Glomerular visceral epithelial cell (primary cell): ENCODE data around the gene BAK1.
A peak's percentile ranks its signal among the peaks of the same experiment; 100 is the strongest.
"Not testable (repeated sequence)": the region's sequence is repeated elsewhere in the genome, so short reads cannot be mapped to it uniquely, and the experiment has no call there.

Experiments
- DNase-seq: peaks from one replicate; pipeline ENCODE4 v3.0.0-alpha.2; 2016; ENCODE audit errors: extremely low spot score

BAK1 gene

DNA sequence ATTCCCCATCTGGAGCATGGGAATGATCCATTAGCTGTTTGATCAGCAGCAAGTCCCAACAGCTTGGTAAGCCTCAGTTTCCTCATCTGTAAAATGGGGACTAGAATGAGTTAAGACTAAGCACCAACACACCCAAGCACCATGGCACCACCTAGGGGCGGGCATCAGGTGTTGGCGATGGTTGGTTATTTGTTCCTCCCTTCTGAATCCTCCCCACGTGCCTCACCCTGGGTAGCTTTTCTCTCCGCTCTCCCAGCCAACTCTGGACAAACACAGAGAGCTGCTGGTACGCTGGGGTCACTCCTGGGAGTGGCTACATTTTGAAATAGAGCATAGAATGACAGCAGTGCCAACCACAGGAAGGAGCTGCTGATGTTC lies 27.7 kb upstream of the BAK1 start:
- no peak for DNase-seq

DNA sequence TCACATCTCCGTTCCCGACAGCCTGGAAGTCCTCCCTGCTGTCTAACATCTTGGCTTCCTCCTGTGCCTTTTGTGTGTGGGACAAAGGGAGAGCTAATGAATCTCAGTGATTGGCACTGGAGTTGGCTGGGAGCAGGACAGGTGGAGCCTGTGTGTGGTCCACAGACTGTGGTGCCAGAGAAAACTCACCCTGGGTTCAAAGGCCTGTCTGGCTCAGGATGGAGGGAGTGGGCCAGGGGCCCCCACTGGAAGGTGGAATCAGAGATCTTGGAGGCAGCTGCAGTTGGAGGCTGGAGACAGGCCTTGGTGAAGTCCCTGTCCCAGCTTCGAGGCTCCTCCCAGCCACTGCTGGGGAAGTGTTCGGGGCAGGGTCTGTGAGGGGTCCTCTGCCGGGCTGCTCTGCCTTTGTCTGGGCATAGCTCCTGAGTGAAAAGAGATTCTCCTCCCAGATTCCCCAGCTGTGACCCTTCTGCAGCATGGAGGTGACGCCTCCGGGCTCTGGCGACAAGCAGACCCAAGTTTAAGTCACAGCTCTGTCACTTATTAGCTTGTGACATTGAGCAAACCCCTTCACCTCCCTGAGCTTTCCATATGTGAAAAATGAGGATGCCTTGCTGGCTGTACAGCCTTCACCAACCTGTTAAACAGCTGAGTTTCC lies 27.2 kb upstream of the BAK1 start:
- DNase-seq: no peak

DNA sequence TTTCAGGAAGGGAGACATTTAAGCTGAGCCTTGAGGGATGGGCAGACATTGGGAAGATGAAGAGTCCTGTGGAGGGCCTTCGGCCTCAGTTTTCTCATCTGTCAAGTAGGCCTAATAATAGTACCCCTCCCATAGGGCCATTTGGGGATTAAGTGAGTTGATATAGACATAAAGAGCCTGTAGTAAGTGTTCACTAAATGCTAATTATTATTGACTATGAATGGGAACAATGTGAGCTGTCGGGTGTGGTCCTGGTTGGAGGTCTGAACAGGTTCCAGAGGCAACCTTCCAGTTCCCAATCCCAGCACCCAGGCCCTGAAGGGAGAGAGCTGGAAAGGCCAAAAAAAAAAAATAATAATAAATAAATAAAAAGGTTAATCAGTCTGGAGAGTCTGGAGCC lies 26.6 kb upstream of the BAK1 start:
- DNase-seq: no peak

DNA sequence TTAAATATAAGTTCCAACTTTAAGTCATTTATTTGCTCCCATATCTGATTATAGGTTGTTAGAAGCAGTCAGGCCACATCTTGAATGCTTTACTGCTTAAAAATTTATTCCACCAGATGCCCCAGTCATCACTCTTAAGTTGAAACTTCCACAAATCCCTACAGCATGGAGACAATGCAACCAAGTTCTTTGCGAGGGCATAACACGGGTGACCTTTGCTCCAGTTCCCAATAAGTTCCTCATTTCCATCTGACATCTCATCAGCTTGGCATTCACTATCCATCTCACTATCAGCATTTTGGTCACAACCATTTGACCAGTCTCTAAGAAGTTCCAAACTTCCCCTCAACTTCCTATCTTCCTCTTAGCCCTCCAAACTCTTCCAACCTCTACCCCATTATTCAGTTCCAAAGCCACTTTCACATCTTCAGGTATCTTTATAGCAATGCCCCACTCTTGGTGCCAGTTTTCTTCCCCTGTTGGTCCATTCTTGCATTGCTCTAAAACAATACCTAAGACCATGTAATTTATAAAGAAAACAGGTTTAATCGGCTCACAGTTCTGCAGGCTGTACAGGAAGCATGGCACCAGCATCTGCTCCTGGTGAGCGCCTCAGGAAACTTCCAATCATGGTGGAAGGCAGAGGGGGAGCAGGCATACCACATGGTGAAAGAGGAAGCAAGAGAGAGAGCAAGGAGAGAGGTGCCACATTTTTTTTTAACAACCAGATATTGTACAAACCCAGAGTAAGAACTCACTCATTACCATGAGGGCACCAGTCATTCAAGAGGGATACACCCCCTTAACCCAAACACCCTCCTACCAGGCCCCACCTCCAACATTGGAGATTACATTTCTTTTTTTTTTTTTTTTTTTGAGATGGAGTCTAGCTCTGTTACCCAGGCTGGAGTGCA lies 25.1 kb upstream of the BAK1 start:
- DNase-seq: no peak

DNA sequence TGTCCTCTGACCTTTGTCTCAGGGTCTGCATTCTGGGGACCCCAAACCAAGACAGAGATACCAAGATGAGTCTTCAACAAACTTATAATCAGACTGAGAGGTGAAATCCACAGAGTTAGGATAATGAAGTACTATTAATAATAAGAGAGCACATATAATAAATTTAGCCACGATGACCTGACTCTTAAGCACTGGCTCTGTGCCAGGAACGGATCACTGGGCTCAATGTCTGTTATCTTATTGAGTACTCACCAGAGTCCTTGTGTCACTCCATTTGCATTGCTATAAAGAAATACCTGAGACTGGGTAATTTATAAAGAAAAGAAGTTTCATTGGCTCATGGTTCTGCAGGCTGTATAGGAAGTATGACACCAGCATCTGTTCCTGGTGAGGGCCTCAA lies 22.1 kb upstream of the BAK1 start:
- no peak for DNase-seq

DNA sequence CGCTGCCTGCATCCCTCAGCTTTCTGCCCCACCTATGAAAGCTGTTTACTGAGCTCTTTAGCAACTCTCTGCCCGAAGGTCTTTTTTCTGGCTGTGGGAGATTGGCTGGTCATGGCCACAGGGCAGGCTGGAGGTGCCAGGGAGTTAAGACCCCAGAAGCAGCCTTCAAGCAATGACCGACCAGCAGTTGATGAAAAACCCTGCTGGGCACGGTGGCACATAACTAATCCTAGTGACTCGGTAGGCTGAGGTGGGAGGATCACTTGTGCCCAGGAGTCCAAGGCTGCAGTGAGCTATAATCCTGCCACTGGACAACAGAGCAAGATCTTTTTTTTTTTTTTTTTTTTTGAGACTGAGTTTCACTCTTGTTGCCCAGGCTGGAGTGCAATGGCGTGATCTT lies 20.7 kb upstream of the BAK1 start:
- no peak for DNase-seq

DNA sequence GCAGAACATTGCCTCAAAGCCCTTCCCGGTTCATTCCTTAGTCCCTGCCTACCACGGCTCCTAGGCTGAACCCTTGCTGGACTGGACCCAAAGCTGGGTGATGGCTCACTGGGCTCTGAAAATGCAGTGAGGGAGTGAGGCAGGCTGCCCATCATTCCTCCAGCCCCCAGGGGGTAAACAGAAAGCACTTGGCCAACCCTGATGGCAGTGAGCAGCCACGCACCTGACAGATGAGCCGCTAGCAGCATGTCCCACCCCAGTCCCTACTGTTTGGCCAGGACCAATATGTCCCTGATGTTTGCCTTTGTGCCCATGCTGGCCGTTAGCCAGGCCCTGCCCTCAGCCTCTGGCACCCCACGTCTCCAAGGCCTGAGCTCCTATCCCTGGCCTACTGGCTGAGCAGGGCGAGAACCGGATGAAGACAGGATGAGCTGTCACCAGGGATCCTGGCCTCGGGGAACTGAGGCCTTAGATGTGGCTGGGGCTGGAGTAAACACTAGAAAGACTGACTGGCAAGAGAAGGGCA lies 19.4 kb upstream of the BAK1 start:
- DNase-seq: peak; percentile 87

DNA sequence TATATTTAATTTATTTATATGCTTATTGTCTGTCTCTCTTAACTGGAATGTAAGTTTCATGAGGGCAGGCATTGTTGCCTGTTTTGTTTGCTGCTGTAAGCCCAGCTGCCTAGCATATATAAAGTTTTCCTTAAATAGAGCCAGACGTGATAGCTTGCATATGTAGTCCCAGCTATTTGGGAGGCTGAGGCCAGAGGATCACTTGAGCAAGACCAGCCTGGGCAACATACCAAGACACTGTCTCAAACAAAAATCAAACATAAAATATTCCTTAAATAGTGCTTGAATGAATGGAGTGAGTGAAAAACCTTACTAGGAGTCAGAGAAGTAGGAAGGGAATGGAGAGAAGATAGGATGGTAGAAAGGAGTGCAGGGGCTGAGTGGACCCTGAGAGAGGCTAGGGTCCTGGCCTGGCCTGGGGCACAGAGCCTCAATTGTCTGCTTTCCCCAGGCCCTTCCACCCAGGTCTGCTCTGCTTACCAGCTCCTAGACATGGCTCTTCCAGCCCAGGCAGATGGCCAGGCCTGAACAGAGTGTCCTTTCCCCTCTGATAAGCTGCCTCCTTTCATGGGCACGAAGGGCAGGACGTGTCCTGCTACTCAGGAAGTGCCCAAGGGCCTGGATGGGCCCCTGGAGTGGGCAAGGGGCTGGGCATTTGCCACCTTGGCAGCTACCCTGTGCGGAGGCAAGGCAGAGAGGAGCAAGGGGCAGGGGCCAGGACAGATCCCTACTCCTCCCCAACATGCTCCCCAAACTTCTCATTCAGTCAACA lies 17.7 kb upstream of the BAK1 start:
- DNase-seq: no peak

DNA sequence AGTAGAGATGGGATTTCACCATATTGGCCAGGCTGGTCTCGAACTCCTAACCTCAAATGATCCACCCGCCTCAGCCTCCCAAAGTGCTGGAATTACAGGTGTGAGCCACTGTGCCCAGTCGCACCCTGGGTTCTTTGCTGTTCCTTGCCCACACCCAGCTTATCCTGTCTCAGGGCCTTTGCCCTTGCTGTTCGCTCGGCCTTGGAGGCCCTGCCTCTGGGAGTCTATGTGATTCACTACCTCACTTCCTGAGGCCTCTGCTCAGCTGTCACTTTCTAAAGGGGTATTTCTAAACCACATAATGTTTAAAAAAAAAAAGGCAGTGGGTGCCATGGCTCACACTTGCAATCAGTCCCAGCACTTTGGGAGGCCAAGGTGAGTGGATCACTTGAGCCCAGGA lies 16.8 kb upstream of the BAK1 start:
- DNase-seq: not testable (repeated sequence)

DNA sequence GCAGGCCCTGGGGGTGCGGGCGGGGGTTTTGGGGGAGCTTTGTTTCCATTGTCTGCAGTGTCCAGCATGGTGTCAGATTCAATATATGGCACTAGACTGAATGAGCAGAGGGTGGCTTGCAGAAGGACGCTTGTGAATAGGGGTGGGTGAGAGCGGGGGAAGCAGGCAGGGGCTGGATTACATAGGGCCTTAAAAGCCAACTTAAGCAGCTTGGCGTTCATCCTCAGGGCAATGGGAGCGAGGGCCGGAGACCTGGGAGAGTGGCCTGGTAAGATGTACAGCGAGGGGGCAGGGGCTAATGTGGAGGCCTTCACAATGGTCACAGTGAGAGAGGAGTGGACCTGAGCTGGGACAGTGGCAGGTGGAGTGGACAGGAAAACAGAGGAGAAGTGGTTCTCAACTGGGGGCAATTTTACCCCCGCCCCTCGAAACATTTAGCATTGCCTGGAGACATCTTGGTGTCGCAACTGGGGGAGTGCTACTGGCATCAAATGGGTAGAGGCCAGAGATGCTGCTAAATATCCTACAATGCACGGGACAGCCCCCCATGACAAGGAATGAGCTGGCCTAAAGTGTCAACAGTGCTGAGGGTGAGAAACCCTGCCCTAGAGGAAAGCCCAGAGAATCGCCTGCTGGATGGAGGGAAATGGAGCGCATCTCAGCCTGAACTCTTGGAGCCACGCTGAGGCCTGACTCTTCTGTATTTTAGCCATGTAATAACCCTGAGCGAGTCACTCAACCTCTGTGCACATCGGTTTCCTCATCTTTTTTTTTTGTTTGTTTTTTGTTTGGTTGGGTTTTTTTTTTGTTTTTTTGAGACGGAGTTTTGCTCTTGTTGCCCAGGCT lies 15.1 kb upstream of the BAK1 start:
- peak; percentile 36 for DNase-seq

DNA sequence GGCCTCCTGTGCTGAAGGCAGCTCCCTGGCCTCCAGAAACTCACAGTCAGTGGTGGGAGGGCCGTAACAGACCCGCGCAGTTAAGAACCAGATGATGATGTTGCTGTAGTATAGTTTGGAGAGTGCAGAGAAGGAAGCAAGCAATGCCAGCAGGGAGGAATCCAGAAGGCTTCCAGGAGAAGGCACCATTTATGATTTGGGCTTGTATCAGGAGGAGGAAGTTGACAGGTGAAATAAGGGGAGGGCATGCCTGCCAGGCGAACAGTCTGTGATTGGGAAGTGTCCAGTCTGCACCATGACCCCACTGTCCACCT lies 13.3 kb upstream of the BAK1 start:
- DNase-seq: no peak

DNA sequence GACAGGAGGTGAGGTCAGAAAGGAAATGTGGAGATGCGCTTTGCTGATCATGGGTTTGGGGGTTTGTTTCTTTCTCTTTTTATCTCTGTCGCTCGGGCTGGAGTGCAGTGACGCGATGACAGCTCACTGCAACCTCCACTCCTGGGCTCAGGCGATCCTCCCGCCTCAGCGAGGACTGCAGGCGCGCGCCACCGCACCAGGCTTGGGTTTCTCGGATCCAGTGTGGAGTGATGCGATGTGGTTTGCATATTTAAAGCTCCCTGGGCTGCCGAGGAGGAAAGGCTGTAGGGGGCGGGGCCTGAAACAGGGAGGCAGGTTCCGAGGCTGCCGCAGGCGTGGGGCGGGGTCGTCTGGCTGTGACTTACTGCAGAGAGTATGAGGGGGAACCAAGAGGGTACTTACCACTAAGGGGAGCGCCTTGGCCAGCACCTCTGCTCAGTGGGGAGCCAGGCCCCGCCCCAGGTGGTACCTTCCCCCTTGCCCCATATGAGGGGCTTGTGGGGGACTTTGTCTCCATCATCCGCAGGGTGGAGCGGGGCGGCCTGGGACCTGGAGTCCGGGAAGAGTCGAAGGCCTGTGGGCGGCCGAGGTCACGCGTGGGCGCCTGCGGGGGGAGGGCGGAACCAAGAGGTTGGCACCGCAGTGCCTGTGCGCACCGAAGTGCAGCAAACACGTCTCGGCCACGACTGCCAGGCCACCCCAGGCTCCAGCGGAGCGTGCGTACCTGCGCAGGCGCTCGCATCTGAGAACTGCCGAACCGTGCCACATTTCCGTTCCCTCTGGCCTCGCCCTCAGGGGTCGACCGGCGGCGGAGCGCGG lies 12.7 kb upstream of the BAK1 start:
- DNase-seq: peak; percentile 75

DNA sequence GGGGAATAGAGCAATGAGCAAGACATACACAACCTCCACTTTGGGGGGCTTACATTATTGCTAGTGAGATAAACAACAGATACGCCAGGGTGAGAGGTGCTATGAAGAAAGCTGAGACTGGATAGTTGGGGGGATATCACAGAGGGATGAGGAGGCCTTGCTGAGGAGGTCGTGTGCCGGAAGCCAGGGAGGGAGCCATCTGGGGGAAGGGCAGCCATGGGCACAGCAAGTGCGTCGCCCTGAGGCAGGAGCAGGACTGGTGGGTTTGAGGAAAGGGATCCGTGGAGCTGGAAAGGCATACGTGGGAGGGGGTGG lies 12.2 kb upstream of the BAK1 start:
- no peak for DNase-seq

DNA sequence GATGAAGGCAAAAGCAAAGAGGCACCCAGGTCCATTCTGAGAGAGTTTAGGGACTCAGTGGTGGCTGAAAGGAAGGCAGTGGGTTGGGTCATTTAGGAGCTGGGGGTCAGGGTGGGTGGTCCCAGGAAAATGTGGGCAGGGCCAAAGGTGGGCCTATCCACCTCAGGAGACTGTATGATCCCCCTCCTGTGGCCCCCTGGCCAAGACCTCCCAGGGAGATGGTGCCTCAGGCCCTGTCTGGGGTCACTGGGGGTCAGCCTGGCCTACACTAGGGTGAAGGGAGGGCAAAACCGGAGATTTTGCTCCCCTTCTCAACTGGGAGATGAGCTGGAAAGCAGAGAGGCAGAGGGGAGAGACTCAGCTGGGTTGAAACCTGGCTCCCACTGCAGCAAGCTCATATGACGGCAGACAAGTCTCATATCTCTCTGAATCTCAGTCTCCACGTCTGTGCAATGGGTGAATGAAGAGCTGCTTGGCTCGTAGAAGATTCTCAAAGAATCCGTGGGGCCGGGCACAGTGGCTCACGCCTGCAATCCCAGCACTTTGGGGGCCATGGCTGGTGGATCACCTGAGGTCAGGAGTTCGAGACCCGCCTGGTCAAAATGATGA lies 11.5 kb upstream of the BAK1 start:
- no peak for DNase-seq

DNA sequence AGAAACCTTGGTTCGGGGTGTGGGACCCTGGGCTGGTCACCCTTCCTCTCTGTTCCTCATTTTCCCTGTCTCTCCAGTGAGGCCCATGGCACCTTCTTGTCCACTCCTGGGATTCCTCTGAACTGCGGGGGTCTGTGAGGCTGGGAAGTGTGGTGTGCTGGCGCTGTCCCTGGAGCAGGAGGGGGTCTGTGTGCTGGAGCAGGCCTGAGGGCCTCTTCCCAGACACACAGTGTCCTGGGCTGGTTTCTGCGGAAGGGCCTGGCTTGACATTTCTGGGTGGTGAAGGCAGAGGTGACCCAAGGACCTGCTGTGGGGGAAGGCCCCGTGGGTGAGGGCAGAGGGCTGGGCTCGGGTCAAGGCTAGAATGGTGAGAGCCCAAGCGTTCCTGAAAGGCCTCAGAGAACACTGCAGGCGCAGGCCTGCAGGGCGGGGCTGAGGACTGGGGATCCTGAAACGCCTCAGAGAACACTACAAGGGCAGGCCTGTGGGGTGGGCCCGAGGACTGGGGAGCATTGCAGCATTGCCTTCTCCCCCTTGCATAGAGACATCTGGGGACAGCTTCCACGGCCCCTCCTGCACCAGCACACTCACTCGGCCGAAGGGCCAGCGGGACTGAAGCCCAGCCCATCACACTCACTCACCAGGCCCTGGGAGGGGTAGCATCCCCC lies 10.6 kb upstream of the BAK1 start:
- DNase-seq: peak; percentile 77

DNA sequence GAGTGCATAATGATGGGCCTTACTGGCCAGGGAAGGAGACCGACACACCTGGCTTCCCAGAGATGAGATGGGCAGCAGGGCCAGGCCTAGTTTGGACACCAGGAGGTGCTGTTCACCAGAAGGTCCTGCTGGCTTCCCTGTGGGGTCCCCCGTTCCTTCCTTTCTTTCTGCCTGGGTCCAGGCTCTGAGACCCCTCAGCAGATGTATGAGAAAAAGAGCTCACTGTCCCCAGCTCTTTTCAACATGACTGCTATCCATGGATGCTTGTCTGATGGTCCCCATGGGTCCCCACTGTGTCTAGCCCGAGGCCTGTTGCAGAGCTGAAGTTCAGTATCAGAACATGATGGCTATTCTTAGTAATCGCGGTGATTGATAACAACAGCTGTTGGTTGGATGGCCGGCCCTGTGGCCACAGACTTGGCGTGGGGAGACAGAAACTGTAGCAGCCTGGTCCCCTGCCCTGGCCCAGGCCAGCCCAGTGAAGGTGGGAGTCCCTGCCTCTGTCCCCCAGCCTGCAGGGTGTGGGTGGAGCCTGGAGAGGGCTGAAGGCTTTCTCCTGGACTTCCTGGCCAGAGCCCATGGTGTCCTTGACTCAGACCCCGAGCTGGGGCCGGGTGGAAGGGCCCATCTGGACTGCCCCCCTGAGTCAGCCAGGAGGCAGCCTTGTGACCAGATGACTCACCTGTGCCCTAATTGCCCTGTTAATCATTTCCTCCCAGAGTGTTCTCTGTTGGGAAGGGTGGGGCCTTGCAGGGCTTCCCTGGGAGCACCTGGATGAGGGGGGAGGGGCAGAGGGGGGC lies 9.9 kb upstream of the BAK1 start:
- DNase-seq: peak; percentile 98

DNA sequence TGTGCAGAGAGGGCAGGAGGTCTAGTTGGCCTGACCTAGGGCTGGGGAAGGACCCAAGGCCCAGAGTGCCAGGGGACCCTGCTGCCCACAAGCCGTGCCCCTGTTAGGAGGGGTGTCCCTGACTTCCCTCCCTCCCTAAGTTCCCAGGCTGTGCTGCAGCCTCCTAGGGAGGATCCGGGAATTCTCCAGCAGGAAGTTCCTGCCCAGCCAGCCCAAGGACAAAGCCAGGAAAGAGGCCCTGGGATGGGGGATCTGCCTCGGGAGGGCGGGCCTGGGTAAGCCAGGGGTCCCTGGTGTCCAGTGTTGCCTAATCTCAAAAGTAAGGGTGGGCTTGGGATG lies 9.3 kb upstream of the BAK1 start:
- DNase-seq: no peak

DNA sequence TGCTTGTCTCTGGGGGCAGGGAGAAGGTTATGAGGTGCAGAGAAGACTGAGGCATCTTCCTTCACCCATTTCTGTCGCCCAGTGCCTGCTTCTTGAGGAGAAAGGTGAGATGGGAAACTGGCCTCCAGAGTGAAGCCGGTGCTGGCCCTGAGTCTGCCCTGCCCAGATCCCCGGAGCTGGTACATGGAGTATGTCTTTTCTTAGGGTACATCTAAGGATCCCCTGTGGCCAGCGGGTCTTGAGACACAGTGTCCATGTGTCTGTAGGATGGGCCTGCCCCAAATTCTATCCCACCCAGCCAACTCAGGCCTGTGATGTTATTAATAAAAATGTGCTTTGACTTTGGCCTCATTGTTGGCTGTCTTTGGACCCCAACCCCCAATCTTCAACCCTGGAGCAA lies 8.8 kb upstream of the BAK1 start:
- no peak for DNase-seq

DNA sequence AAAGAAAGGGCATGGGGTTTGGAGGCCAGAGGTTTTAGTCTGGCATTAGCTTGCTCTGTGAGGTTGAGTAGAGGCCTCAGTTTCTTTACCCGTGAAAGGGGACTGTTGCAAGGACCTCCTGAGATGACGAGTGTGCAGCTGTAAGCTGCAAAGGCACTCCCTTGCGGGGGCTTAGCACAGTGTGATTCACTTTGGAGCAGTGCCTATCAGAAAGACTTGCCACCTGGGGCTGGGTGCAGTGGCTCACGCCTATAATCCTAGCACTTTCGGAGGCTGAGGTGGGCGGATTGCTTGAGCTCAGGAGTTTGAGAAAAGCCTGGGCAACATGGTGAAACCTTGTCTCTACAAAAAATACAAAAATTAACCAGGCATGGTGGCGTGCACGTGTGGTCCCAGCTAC lies 7.5 kb upstream of the BAK1 start:
- no peak for DNase-seq
